Stimulated activated CD4-positive, alpha-beta T cell treated with anti-CD3 and anti-CD28 coated beads, Interleukin-4, amount 100 ng/mL, for 1 hour (primary cell): ENCODE results near the gene DRD2.

Experiments used
- DNase-seq: peaks from one replicate; pipeline ENCODE4 v3.0.0-alpha.2; 2020

DRD2 gene

DNA sequence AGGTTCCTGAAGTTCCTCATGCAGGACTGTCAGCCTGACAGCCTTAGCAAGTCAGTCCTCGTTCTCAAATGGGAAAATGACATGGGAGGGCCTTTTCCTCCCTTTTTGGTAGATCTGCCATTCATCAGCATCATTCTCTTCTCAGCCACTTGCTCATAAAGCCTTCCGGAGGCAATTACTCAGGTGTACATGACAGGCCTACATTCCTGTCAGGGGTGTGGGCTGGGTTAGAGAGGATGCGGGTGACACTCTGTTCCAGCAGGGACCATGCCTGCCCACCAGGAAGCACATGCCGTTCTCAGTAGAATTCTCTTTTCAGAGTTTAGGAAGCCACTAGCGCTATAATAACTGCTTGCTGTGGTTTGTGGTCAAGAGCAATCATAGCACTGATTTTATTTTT is 111.8 kb downstream of the DRD2 start:
- no peak for DNase-seq
